Measurements from ENCODE around the gene PARD3B. TPM values are rescaled to one million over a fixed set of nuclear protein-coding genes. Genes with fewer than 3 reads are reported as not detected.

Gene PARD3B
- total RNA-seq, 1 experiment from 2014 or later, result 2.0 TPM

DNA sequence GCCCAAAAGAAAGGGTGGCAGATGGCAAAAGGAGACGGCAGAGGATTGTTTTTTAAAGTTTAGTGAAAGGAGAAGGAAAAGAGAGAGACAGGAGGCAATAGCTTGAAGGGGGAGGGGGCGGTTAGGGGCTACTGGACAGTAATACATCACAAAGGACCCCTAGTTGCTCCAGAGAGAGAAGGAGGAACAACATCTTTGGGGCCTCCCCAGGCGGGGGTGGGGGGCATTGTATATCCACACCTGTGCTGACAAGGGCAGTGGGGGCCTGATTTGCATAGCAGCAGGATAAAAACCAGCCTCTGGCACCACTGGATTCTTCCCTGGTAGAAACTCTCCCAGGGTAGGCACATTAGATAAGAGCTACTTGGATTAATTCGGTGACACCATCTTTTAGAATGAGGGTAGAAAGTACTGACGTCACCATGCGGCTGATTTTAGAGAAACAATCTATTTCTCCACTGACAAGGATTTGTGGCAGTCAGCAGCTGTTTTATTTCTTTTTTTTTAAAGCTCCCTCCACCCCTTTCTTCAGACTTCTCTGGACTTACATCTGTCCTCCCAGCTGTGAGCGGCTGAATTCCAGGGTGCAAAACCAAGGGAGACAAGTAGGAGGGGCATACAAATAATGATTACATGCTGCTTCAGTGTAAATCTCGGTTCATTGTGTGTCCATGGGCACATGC is 937.3 kb downstream of the PARD3B start (continued):
- TF ChIP-seq, protein P1, sequence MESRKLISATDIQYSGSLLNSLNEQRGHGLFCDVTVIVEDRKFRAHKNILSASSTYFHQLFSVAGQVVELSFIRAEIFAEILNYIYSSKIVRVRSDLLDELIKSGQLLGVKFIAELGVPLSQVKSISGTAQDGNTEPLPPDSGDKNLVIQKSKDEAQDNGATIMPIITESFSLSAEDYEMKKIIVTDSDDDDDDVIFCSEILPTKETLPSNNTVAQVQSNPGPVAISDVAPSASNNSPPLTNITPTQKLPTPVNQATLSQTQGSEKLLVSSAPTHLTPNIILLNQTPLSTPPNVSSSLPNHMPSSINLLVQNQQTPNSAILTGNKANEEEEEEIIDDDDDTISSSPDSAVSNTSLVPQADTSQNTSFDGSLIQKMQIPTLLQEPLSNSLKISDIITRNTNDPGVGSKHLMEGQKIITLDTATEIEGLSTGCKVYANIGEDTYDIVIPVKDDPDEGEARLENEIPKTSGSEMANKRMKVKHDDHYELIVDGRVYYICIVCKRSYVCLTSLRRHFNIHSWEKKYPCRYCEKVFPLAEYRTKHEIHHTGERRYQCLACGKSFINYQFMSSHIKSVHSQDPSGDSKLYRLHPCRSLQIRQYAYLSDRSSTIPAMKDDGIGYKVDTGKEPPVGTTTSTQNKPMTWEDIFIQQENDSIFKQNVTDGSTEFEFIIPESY (IDR thresholded peaks at IDR 0.05; ENCODE audit: extremely low read depth, insufficient replicate concordance, low read length), result no peak
- no peak for TF ChIP-seq EZH2phosphoT487 (IDR thresholded peaks at IDR 0.05; ENCODE audit: borderline replicate concordance)
- no peak for TF ChIP-seq FOSL1 (IDR thresholded peaks at IDR 0.05; ENCODE audit: low read depth)
- TF ChIP-seq JUND (IDR thresholded peaks at IDR 0.05), result no peak
- TF ChIP-seq SRF (IDR thresholded peaks at IDR 0.05; ENCODE audit: low read depth), result no peak

DNA sequence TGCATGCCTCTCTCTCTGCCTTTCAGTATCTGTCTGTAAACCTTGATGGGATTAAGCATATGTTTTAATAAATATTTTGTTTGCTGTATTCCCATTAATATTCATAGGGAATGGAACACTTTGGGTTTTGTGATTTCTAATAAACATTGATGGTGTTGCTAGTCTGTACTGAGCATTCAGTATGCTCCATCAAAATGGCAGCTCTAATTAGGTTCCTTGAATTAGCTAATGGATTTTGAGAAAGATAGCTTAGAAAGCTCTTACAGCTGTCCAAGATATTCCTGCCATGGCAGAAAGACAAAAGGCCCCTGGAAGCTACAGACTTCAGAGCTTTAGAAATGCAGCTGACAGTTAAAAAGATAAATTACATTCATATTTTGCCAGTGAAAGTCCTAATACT is 937.8 kb downstream of the PARD3B start:
- ChIA-PET RAD21 (ENCODE audit: low non-redundant PET in 1 of 2, low total read pairs in 2 of 2, uncharacterized antibody in 2 of 2, unreplicated experiment in 2 of 2) (no interaction called here), POLR2A (no interaction called here), CTCF (no interaction called here)
- ATAC-seq (no peak), DNase-seq (ENCODE audit: low read depth, low spot score) (no peak)
- no peaks in the 10 kb centered on the region for H3K36me3 ChIP-seq (ENCODE audit: control insufficient read depth in 1 of 2, insufficient read depth in 2 of 2, low read length in 2 of 2)
- no peaks in the 10 kb centered on the region for H4K20me1 ChIP-seq (ENCODE audit: insufficient read depth)
- no peaks in the 10 kb centered on the region for H3K9me2 ChIP-seq (ENCODE audit: insufficient read depth)
- H3K4me3 ChIP-seq (replicated peaks in 1 of 2; ENCODE audit: low read depth in 1 of 2, low read length in 2 of 2), result no peak overlapping the region
- no peak for TF ChIP-seq SIN3A (IDR thresholded peaks at IDR 0.05; ENCODE audit: low read depth)
- H2AFZ ChIP-seq (ENCODE audit: low read depth, low read length, poor library complexity, severe bottlenecking), result no peak overlapping the region
- H3K4me1 ChIP-seq (ENCODE audit: control insufficient read depth in 1 of 2, insufficient read depth in 2 of 2, low read length in 2 of 2), result no peaks in the 10 kb centered on the region
- H3K9me3 ChIP-seq (ENCODE audit: control insufficient read depth in 1 of 2, insufficient read depth in 1 of 2, low read depth in 1 of 2, low read length in 2 of 2), result no peaks in the 10 kb centered on the region
- H3K27ac ChIP-seq (ENCODE audit: low read depth, low read length), result no peak overlapping the region
- H3K79me2 ChIP-seq (ENCODE audit: insufficient read depth, low read length), result no peaks in the 10 kb centered on the region
- no TSS peak for BruUV-seq (replicated peaks)
- H3K4me2 ChIP-seq (ENCODE audit: low read length), result no peak overlapping the region
- intact Hi-C loops (cut with micrococcal nuclease), result no loop called here
- peaks cover 4% of the 10 kb centered on the region; the same call in 1 of the 2 replicates for H3K27me3 ChIP-seq (ENCODE audit: insufficient read depth, low read length)
- H3K9ac ChIP-seq (ENCODE audit: low read length), result no peak overlapping the region
